GM19455 (cell line): ENCODE results near the gene ABCC5.
"Not testable (repeated sequence)": the region's sequence is repeated elsewhere in the genome, so short reads cannot be mapped to it uniquely, and the experiment has no call there.

Source experiments
- ATAC-seq: cut with Tn5 transposase; IDR thresholded peaks from one replicate; pipeline ENCODE4 v1.9.1; 2021; ENCODE audit not compliant: unreplicated experiment

The ABCC5 gene

DNA sequence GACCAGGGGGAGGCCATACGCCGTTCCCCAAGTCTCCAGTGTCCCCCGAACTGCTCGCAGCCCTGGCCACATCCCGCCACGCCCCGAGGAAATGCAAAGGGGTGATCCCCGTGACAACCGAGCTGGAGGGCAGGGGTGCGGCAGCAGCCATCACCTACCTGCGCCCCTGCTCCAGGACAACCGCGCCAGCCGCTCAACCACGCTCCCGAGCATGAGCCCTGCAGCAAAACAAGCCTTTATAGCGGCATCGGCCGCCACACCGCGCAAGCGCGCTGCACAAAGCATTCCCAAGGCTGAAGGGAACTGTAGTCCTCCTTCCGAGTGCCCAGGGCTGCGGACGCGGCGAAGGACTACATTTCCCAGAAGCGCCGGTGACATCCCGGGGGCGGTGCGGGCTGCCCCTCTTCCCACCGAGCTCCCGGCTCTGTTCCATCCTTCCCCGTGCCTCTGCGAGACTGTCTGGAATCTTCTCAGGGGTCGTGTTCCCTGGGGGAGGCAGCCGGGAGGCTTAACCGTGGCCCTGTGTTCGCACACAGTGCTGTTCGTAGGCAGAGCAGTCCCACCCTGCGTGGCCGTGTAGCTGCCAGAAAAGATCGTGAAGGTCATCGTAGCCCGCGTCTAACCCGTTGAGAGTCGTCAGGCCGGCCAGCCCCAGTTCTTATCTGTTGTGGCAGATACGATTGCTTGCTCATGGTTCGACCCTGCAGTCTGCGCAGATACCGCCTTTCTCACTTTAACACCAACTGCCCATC lies at the start of gene ABCC5:
TSS of gene ABCC5 (minus strand) at position 213 of the 752 bp plus-strand sequence. CDS start 3,492 bp downstream, outside the sequence.
- peak; percentile 96 for ATAC-seq

GRCh38 chr3:184066211-184066610 lies 48.5 kb upstream of the ABCC5 start:
- ATAC-seq = no peak

GRCh38 chr3:184062637-184063036 lies 45.0 kb upstream of the ABCC5 start:
- no peak for ATAC-seq

DNA sequence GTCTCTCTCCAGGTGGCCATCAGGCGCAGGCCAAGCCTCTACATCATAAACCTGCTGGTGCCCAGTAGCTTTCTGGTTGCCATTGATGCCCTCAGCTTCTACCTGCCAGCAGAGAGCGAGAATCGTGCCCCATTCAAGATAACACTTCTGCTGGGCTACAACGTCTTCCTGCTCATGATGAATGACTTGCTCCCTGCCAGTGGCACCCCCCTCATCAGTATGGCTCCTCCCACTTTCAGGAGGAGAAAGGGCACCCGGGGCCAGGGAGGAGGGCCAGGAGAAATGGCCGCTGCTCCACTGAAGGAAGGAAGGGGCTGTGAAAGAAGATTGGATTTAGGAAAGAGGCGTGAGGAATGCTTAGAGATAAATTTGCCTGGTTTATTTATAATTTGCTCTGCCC lies 41.7 kb upstream of the ABCC5 start:
- no peak for ATAC-seq

DNA sequence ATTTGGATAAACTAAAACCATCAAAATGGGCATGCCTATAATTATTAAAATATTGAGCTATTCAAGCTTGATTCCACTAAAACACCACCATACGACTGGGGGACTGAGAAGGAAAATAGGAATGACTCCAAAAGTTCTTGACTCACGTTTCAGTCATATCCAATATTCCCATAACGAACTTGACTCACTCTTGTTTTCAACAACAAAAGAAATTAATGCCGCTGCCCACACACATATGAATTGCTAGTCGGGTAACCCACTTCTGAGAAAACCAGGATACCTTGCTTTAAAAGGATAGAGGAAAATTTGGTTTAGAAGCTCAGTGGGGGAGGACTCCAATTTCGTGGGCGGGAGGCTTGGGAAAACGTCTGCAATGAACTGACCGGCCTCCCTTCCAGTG lies 40.3 kb upstream of the ABCC5 start:
- ATAC-seq = no peak

DNA sequence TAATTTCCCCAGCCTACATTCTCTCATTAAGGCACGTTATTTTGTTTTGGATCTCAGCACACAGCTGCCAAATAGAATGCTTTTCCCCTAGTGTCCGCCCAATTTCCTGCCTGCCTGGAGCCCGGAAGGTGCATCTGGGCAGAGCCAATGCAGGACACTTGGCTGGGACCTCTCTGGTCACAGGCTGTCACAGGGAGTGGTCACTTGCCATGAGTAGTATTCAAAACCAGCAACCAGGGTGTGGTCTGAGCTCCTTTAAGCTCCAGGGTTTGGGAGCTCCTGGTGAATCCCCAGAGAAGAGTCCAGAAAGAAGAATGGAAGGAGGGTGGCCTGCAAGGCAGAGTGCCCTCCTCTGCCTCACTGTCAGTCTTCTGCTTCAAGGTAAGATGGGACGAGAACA lies 35.1 kb upstream of the ABCC5 start, which contains the start of gene HTR3C:
TSS of gene HTR3C (plus strand) at position 281 of the 400 bp plus-strand sequence. CDS start at position 315, 34 bp downstream.
- no peak for ATAC-seq

GRCh38 chr3:184050217-184050847 lies 32.6 kb upstream of the ABCC5 start:
- no peak for ATAC-seq

GRCh38 chr3:184045995-184046394 lies 28.3 kb upstream of the ABCC5 start:
- no peak for ATAC-seq

DNA sequence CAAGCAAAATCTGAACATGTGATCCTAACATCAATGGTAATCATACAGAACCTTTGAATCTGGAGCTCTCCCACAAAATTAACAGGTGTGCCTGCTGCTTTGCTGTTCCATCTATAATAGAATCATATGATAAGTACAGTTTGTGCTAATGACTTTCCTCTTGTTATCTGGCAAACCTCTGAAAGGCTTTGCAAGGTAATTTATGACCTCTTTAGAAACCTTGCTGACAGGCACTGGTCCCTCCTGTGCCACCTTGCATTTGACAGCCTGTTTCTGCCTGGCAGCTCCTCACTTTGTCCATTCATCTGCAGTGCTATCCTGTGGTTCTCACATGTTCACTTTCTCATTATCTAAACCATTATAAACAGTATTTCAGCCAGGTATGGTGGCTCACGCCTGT lies 24.9 kb upstream of the ABCC5 start:
- no peak for ATAC-seq

GRCh38 chr3:184040010-184040409 lies 22.3 kb upstream of the ABCC5 start:
- ATAC-seq = no peak

DNA sequence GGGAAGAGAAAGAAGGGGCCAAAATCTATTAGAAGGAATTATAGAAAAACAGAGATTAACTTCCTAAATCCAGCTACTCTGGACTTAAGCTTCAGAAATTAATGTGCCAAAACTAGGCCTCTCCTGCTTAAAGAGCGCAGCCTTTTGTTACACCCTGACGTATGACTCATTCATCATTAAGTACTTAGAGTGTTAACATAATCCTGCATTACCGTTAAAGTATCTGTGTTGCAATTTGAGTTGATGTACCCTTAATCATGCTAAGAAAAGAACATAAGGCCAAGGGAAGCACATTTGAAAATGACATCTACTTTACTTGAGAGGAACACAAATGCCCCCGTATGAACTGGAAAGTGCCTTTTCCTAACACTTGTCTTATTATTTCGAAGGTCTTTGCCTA lies 21.7 kb upstream of the ABCC5 start:
- no peak for ATAC-seq

DNA sequence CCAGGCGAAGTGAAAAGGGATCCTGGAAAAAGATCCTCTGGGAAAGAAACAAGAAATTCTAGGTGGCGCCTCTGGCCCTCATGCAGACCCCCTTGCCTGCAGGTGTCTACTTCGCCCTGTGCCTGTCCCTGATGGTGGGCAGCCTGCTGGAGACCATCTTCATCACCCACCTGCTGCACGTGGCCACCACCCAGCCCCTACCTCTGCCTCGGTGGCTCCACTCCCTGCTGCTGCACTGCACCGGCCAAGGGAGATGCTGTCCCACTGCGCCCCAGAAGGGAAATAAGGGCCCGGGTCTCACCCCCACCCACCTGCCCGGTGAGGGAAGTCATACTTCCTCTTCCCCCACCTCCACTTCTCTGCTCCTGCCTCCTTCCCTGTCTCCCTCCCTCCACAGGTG lies 20.6 kb upstream of the ABCC5 start:
- not testable (repeated sequence) for ATAC-seq

DNA sequence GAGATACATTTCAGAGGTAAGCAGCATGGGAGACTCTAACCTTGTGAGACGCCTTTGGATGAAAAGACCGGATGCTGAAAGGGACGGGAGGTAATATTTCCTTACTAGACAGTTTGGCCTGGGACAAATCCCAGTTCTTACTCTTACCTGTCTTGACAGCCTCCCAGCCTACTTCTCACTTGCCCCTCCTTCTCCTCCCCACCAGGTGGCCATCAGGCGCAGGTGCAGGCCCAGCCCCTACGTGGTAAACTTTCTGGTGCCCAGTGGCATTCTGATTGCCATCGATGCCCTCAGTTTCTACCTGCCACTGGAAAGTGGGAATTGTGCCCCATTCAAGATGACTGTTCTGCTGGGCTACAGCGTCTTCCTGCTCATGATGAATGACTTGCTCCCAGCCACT lies 20.1 kb upstream of the ABCC5 start:
- no peak for ATAC-seq

GRCh38 chr3:184031187-184031792 lies 13.6 kb upstream of the ABCC5 start, which contains the start of gene HTR3D:
Gene HTR3D, plus strand, starts transcription at chr3:184031742. Its CDS starts 0 bp downstream, at chr3:184031742.
- no peak for ATAC-seq

GRCh38 chr3:184030536-184030935 lies 12.9 kb upstream of the ABCC5 start:
- no peak for ATAC-seq

- no peak for ATAC-seq
Measured at GRCh38 chr3:184029443-184029842, 11.8 kb upstream of the ABCC5 start.

DNA sequence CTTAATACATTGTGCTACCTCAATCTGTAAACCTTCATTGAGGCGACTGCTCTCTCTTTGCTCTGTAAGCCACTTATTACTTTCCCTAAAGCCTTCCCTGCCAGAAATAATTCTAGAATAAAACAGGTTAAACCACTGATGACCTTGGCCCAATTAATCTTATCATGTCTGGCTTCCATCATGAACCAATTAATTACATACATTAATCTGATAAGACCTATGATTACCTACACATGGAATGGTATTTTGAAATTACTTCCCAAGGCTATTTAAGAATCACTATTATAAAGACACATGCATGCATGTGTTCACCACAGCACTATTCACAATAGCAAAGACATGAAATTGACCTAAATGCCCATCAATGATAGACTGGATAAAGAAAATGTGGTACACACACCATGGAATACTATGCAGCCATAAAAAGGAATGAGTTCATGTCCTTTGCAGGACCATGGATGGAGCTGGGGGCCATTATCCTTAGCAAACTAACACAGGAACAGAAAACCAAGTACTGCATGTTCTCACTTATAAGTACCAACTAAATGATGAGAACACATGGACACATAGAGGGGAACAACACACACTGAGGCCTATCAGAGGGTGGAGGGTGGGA lies 10.7 kb upstream of the ABCC5 start:
- ATAC-seq = not testable (repeated sequence)

GRCh38 chr3:184025256-184025655 lies 7.6 kb upstream of the ABCC5 start:
- not testable (repeated sequence) for ATAC-seq

- ATAC-seq = no peak
Measured at GRCh38 chr3:184022323-184022722, 4.6 kb upstream of the ABCC5 start.

- no peak for ATAC-seq
Measured at GRCh38 chr3:184018424-184018973, 815 bp upstream of the ABCC5 start.
